ENCODE results near the gene MUCL1.
"Not testable (repeated sequence)": the region's sequence is repeated elsewhere in the genome, so short reads cannot be mapped to it uniquely, and the experiment has no call there.

Gene MUCL1

GRCh38 chr12:54882597-54882996 is 28.3 kb downstream of the MUCL1 start:
- CTCF ChIA-PET, result interaction anchor here (0.6 to 0.7 kb wide), 3 partner anchors 28 to 303 kb away, joined by 3 read pairs; partner anchors contain the start of gene MUCL1
- TF ChIP-seq MZF1 (tag by site-specific recombination; IDR thresholded peaks at IDR 0.05; ENCODE audit: borderline replicate concordance) (peak; percentile 76; the same call in 1 of the 2 replicates), HIC1 (tag by site-specific recombination; IDR thresholded peaks at IDR 0.05) (0 out of 2 replicates have a peak, but pooled peaks have one; percentile 20), AEBP2 (tag by site-specific recombination; IDR thresholded peaks at IDR 0.05; ENCODE audit: borderline replicate concordance) (peak; percentile 93; the same call in 1 of the 2 replicates), ZNF518A (tag by site-specific recombination; conservative IDR thresholded peaks at IDR 0.05; ENCODE audit: low read depth) (peak; percentile 95), ZBTB1 (tag by site-specific recombination; IDR thresholded peaks at IDR 0.05) (peak; percentile 70; the same call in 1 of the 2 replicates), ZNF138 (tag by site-specific recombination; IDR thresholded peaks at IDR 0.05; ENCODE audit: borderline replicate concordance) (peak; percentile 85; the same call in 1 of the 2 replicates), ZNF639 (tag by site-specific recombination; IDR thresholded peaks at IDR 0.05) (0 out of 2 replicates have a peak, but pooled peaks have one; percentile 21), SP3 (tag by site-specific recombination; IDR thresholded peaks at IDR 0.05) (peak; percentile 30; the same call in 1 of the 2 replicates), ZNF654 (tag by site-specific recombination; IDR thresholded peaks at IDR 0.05; ENCODE audit: low read depth) (peak; percentile 41), ZNF664 (tag by site-specific recombination; IDR thresholded peaks at IDR 0.05) (peak; percentile 80; the same call in 1 of the 2 replicates), ZNF529 (tag by site-specific recombination; IDR thresholded peaks at IDR 0.05; ENCODE audit: insufficient replicate concordance) (peak; percentile 68), ZNF704 (tag by site-specific recombination; IDR thresholded peaks at IDR 0.05) (0 out of 2 replicates have a peak, but pooled peaks have one; percentile 54), ZNF202 (tag by site-specific recombination; IDR thresholded peaks at IDR 0.05; ENCODE audit: borderline replicate concordance) (peak; percentile 95; the same call in 1 of the 2 replicates), ZNF560 (tag by site-specific recombination; IDR thresholded peaks at IDR 0.05; ENCODE audit: borderline replicate concordance) (peak; percentile 92), ZNF580 (tag by site-specific recombination; IDR thresholded peaks at IDR 0.05) (0 out of 2 replicates have a peak, but pooled peaks have one; percentile 36), REST (tag by site-specific recombination; IDR thresholded peaks at IDR 0.05) (peak; percentile 86), ZNF555 (tag by site-specific recombination; conservative IDR thresholded peaks at IDR 0.05) (peak; percentile 99), ZNF341 (tag by site-specific recombination; IDR thresholded peaks at IDR 0.05; ENCODE audit: low read depth) (peak; percentile 38; the same call in 1 of the 2 replicates), ZNF514 (tag by site-specific recombination; IDR thresholded peaks at IDR 0.05) (peak; percentile 86; the same call in 1 of the 2 replicates), ZBTB8A (tag by site-specific recombination; IDR thresholded peaks at IDR 0.05) (peak; percentile 78), ZFP37 (tag by site-specific recombination; IDR thresholded peaks at IDR 0.05) (peak; percentile 84)

More at GRCh38 chr12:54882597-54882996, 28.3 kb downstream of the MUCL1 start:
- POLR2A ChIA-PET; H3K27ac ChIP-seq (ENCODE audit: extremely low read depth, low read depth, low read length); H3K36me3 ChIP-seq (ENCODE audit: control insufficient read depth in 2 of 2, insufficient read depth in 1 of 2, low read length in 2 of 2); H3K9me3 ChIP-seq (ENCODE audit: control insufficient read depth, insufficient read depth, low read depth, low read length); H3K4me3 ChIP-seq (ENCODE audit: low read depth, low read length); H3K4me1 ChIP-seq (ENCODE audit: control insufficient read depth, insufficient read depth, low read length): not testable (repeated sequence)
